Fibroblast of lung (primary cell): Measurements from ENCODE around the gene E2F6.

Source experiments
- CTCF ChIP-seq, 2 donors: IDR thresholded peaks in 1 of 2; conservative IDR thresholded peaks in 1 of 2; 1 replicate in 1 of 2; 2 replicates in 1 of 2; pipeline ENCODE4 v1.5.1; 2011 to 2012; ENCODE audit warnings: low read length in 2 of 2, control low read depth in 1 of 2, inconsistent platforms in 1 of 2, low read depth in 1 of 2, mild to moderate bottlenecking in 1 of 2
- EZH2 ChIP-seq: IDR thresholded peaks from 2 replicates; pipeline ENCODE4 v1.5.1; 2012; ENCODE audit warnings: low read length, control low read depth, mild to moderate bottlenecking; ENCODE audit errors: missing control alignments

GRCh38 chr2:11410101-11410500, 55.9 kb downstream of the E2F6 start:
- TF ChIP-seq CTCF (conservative IDR thresholded peaks at IDR 0.05 in 1 of 2, IDR thresholded peaks at IDR 0.05 in 1 of 2; ENCODE audit: low read depth in 1 of 2, low read length in 2 of 2) (no peak), EZH2 (no peak)
